Activated CD8-positive, alpha-beta memory T cell treated with anti-CD3 and anti-CD28 coated beads for 48 hours (primary cell): ENCODE measurements around the gene SLC12A7.
"Not testable (repeated sequence)": the region's sequence is repeated elsewhere in the genome, so short reads cannot be mapped to it uniquely, and the experiment has no call there.

Experiments used
- DNase-seq, 3 experiments: peaks; one replicate each; pipeline ENCODE4 v3.0.0-alpha.2; 2020; ENCODE audit warnings: low read depth in 2 of 3, low spot score in 2 of 3

Gene SLC12A7

DNA sequence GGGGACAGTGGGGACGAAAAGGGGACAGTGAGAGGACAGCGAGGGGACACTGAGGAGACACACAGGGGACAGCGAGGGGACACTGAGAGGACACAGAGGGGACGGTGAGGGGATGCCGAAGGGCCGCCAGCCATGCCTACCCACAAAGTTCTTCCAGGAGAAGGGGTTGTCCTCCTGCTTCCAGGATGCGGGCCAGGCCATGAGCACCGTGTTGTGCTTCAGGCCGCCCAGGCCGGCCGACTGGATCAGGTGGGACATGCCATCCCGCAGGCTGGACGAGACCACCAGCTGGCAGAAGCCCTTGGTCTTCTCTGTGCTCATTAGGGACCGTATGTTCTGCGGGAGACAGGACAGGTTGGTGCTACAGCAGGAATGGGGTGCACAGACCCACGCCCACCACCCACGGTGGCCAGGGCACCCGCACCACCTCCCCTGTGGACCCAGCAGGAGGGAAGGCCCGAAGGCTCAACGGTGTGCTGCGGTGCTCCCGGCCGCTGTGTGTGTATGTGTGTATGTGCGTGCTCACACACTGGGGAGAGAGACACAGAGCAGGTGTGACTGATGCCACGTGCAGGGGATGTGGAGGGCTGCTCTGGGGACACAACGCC lies 46.6 kb downstream of the SLC12A7 start:
- DNase-seq, result no peak

DNA sequence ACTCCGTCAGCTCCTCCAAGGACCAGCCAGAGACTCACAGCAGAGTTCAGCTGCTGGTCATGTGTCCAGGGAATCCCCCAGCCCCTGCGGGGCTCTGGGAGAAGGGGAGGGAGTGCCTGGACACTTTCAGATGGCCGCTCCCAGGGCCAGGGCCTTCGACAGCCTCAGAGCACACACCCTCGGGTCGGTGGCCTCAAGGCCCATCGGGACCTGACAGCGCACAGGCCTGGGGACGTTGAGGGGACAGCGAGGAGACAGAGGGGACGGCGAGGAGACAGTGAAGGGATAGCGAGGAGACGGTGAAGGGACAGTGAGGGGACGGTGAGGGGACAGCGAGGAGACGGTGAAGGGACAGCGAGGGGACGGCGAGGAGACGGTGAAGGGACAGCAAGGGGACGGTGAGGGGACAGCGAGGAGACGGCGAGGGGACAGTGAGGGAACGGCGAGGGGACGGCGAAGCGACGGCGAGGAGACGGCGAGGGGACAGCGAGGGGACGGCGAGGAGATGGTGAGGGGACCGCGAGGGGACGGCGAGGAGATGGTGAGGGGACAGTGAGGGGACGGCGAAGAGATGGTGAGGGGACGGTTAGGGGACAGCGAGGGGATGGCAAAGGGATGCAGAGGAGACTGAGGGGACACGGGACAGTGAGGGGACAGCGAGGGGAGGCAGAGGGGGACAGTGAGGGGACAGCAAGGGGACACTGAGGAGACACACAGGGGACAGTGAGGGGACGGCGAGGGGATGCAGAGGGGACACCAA lies 47.3 kb downstream of the SLC12A7 start:
- DNase-seq, result no peak

DNA sequence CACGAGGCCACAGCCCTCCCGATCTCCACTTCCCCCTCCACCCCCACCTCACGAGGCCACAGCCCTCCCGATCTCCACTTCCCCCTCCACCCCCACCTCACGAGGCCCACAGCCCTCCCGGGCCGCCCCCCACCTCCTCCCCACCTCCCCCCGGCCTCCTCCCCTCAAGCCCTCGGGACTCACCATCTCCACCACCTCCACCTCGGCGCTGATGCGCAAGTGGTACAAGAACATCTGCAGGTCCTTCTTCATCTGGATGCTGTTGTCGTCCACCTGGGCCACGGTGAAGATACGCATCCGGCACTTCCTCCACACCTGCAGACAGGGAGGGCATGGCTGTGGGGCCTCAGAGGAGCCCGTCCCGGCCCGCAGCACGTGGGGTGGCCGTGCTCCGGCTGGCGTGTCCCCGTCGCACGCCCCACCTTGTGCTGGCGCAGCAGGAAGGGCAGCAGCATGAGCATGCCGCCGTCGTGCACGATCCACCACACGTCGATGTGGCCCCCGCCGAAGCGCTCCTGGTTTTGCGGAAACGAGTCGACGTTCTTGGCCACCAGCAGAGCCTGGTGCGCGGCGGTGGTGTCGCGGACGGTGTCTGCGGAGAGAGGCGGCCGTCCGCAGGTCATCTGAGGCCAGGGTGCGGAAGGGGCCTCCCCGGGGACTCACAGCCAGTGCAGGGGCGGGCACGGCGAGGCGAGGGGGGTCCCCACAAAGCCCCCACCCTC lies 48.0 kb downstream of the SLC12A7 start:
- DNase-seq, result no peak

DNA sequence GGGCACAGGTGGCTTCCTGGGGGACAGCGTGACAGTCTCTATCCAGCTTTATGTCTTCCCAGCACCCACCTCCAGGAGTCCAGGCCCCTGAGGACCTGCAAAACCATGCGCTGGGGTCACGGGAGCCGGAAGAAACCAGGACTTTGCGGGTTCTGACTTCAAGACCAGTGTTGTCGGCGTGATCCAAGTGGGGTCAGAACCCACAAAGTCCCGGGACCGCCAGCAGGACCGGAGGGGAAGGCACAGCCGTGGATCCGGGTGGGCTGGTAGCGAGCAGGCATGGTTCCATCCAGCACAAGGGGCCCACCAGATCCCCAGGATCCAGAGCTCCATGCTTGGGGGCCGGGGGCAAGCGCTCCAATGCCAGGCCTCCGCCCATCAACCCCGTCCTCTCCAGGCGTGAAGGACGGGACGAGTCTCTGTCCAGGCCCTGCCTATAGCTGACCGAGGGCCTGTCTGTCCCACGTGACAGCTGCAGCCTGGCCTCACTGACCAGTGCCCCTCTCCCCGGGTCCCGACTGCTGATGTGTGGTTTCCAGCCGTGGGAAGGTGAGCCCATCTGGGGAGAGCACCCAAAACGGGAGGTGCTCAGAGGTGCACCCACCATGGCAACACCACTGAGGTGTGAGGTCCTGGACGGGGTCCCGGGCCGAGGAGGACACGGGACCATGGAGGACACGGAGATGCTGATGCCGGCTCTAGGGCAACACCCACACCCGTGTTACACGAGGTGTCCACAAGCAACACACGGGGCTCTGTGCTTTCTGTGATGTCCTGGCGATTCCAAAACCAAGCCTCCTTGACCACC lies 48.9 kb downstream of the SLC12A7 start:
- DNase-seq, result no peak

DNA sequence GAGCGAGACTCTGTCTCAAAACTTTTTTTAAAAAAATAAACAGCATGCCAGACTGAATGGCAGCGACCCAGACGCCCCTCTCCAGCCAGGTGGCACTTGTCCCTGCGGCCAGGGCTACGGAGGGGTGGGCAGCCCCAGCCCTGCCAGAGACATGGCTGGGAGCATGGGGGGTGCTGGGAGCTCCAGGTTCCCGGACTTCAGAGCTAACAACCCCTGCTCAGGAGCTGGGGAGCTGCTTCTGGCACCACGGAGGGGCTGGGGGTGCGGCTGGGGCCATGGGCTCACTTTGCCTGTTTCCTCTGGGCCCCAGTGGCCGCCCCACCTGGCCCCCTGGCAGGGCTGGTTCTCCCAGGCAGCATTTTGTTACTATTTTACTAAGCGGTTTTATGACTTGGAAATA lies 49.9 kb downstream of the SLC12A7 start:
- DNase-seq, result no peak

DNA sequence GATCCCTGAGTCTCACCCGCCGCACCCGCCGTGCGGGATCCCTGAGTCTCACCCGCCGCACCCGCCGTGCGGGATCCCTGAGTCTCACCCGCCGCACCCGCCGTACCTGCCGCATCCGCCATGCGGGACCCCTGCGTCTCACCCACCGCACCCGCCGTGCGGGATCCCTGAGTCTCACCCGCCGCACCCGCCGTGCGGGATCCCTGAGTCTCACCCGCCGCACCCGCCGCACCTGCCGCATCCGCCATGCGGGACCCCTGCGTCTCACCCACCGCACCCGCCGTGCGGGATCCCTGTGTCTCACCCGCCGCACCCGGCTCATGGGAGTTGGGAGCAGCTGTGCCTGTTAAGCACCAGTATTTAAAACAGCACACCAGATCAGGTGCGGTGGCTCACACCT lies 50.6 kb downstream of the SLC12A7 start:
- DNase-seq, result not testable (repeated sequence)

DNA sequence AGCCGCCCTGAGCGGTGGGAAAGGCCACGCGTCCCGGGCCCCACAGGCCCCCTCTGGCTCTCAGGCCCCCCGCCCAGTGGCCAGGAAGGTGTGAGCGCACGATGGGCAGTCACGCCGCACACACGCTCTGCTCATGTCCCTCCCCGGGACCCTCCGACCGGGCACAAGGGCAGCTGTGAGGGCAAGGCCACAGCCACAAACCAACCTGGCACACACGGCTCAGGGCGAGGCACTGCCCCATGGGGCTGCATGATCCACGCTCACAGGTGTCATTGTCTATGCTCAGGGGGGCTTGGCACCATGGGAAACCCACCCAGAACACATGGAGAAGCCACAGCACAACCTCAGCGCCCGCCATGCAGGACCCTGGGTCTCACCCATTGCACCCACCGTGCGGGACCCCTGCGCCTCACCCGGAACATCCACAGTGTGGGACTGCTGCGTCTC lies 51.3 kb downstream of the SLC12A7 start:
- DNase-seq, result no peak

DNA sequence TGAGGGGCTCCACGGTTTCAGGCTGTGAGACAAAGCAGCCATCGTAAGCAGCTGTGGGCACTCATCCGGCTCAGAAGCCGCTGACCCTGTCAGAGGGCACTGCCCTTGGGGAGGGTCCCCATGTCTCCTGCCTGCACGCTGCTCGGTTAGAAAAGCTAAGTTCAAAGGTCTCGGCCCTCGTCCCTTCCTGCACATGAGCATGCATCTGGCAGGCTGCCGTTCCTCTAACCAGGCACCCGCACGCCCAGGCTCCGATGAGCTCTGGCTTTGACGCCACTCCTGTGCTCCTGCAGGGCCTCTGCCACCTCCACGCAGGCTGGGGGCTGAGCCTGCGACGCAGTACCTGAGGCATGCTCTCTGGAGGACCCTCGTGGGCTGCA lies 52.0 kb downstream of the SLC12A7 start:
- DNase-seq, result no peak

DNA sequence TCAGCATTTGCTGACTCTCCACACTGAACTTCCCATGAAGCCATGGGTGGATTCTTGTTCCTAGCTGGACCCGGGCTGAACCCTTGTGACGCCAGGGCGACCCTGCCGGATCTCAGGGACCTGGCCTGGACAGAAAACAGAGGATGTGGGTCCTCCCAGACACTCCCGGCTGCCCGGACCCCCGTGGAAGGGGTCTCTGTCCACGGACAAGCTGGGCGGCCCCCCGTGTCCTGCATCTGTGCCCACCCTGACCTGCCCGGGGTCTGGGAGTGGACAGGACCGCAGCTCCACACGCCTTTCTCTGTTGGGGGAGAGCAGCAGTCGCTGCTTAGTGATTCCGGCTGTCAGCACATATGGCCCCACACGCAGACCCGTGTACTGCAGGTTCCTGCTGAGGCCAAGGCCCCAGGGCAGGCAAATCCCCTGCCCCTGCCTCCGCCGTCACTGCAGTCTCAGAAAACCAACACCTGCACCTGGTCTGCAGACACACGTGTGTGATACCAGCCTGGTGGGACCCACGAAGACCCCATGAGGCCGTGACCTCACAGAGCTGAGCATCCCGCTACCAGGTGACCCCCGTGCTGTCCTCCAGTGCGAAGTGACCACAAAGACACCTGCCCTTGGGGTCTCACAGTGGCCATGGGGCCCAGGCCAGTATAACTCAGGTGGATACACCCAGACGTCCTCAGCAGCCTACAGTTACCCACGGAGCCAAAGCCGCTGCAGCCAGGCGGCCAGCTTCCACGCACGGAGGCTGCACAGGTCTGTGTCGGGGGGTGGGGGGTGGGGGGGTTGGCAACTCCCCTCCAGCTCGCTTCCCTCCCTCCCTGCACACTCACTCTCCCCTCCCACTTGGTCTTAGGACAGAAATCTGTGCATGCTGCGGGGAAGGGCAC lies 52.6 kb downstream of the SLC12A7 start:
- no peak for DNase-seq

DNA sequence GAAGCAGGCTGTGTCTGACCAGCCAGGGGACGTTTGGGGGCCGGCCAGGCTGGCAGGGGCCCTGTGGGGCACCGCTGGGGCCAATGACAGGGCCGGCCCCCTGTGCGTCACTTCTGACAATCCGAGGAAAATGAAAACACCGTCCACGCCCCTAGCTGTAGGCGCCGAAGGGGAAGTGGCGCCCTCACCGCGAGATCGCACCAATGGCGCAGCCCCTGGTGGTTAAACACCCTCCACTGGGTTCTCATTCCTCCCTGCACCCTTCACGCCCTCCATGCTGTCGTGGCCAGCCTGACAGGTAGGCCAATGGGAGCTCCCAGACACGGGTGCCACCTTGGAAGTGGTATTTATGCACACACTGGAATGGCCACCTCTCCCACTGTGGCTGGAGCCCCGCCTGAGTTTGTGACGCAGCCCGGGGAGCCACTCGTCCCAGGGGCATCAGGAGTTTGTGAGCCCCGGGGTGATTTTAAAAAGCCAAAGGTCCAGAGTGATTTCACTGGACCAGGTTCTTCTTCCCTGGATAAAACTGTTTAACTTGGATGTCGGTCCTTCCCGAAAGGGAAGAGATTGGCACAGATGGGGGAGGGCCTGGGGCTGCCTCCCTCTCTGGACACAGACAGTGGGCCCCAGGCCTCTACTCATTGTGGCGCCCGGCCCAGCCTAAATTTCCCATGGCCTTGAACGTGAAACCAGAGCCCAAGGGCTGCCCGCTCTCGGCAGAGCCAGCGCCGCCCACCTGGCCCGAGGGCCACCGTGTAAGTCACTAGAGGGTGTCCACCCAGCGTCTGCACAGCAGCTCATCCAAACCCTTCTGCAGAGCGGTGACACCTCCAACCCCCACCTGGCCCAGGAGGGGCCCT lies 53.5 kb downstream of the SLC12A7 start:
- DNase-seq, result no peak

DNA sequence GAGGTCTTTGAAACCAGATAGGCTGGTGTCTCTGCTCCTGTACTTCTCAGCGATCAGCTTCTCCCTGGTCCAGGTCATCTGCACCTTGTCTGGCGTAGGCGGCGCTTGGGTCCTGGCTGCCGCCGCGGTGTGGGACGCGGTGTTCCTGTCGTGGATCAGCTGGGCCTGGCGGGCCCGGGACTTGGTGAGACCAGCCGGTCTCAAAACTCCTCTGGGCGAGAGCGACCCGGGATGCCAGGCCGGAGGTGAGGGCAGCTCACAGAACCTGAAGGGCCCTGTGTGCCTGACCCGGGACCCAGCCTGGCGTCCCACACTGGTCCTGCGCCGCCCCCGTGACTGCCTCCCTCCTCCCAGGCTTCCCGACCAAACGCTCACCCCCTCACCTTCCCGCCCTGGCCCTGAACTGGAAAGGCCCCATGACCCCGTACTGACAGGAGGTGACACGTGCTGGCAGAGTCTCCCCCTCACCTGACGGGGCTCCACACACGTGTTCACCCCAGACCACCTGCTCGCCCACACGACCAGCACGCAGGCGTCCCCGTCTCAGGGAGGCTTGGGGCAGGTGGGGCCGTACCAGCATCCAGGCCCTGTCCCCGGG lies 54.3 kb downstream of the SLC12A7 start:
- DNase-seq, result no peak

DNA sequence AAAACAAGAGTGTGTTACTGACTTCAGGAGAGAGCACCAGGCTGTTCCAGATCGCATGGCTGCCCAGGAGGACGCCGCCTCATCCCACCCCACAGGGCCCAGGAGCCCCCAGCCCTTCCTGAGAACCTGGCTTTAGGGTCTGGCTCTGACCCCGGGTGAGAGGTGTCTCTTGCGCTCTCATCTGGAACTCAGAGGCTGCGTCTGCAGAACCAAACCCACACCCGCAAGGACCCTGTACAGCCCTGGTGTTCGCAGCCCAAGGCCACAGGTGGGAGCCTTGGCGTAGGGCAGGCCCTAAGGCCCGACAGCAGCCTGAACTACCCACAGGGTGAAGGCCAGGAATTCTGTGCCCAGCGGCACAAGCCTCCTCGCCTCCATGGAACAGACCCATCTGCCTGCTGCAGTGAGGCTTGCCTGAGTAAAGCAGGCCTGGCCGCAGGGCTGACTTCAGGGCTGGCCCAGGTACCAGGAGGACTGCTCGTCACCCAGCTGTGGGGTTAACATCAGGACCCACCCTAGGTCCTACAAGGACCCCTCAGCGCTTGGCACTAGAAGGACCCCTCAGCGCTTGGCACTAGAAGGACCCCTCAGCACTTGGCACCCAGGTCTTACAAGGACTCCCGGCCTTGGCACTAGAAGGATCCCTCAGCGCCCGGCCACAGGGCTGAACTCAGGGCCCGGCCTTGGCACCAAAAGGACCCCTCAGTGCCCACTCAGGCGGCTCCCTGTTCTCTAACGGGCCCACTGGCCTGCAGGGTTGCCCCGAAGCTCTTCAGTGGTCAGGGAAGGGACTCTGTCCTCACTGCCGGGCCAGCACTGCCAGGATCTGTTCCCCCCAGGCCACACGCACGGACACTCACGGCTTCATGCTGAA lies 55.0 kb downstream of the SLC12A7 start:
- no peak for DNase-seq

DNA sequence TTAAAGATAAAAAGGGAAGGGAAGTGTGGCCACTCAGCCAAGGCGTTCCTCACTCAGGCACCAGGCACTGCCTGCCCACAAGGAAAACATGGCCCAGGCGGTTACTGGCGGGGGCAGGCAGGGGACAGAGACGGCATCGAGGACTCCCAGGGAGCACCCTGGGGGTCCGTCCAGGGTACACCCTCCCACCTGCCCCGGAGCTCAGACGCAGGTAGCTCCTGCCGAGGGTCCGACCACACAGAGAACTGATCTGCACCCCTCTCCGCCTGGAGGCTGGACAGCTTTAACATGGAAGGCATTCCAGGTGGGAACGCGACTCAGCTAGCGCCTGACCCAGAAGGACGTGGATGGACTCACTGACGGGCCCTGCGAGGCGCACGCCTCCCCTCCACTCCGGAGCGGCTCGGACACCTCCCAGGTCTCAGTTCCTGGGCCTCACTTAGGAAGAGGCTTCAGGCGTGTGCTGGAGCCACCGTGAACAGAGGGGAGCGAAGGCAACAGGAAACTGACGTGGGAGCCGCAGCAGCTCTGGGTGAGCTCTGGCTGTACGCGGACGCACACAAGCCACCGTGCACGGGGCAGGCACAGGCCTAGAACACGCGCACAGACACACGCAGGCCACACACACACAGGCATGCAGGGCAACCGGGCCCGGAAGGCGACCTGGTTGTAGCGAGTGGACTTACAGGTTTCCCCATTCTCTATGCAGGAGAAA lies 55.8 kb downstream of the SLC12A7 start:
- DNase-seq, result no peak

DNA sequence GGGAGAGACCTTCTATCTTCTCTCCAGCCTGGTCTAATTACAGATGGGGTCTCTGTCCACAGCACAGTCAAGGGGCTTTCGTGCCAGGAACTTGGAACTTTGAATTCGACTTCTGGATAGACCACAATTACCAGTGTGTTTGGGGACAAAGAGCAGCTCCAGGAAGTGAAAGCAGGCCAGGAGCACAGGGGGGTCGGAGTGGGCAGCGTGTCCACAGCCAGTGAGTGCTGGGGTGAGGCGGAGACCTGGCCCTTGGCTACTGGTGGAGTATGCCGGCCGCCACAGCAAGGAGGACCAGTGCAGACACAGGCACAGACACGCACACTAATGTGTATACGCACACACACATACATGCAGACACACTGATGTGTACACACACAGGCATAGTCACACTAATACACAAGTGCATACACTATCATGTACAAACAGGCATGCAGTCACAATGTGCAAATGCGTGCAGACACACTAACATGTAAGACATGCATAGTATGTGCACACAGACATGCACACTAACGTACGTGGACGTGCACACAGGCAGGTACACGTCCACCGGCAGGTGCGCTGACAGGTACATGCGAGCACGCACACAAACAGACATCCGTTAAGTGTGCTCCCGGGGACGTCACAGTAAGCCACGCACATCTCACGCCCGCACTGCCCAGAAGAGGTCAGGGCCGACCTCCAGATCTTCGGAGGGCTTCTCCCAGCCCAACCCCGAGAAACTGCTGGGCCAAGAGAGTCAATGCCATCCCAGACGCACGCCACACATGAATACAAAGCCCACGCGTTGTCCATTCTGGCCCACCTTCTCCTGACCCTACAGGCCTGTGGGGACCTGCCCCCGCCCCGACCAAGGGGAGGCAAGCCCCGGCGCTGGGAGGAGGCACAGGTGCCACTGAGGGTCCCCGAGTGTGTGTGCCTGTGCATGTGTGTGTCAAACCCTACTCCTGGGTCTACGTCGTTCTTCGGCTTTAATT lies 56.8 kb downstream of the SLC12A7 start:
- DNase-seq, result no peak

DNA sequence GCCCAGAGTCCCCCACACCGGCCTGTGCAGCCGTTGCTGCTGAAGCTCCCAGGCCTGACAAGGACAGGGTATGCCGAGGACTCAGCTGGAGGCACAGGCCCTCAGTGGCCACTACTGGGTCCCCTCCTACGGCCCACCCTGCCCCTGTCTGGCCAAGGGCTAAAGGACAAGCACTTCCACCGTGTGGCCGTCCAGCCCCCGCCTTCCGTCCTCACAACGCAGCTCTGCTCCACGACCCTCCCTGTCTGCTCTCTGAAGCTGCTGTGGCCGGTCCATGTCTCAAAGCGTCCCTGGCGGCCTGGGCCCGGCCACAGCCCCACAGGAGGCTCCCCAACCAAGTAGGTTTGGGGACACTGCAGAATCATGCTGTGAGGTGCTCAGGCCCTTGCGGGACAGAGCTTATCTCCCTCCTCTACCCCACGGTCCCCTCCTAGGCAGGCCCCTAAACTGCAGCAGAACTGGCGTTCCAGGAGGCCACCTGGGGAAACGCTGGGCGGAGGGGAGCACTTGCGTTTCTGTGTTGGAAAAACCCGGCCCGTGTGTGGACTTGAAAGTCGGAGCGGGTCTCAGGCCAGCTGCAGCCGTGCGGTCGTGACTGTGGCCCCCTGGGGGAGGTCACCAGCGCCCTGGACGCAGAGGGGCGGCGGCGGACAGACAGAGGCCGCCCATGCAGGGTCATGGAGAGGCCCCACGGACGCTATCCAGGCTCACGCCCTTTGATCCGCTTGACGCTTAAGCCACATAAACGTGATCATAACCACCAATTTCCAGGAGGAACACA lies 57.7 kb downstream of the SLC12A7 start:
- DNase-seq, result no peak
